ENCODE results near the gene ZBTB7C.

ZBTB7C gene

DNA sequence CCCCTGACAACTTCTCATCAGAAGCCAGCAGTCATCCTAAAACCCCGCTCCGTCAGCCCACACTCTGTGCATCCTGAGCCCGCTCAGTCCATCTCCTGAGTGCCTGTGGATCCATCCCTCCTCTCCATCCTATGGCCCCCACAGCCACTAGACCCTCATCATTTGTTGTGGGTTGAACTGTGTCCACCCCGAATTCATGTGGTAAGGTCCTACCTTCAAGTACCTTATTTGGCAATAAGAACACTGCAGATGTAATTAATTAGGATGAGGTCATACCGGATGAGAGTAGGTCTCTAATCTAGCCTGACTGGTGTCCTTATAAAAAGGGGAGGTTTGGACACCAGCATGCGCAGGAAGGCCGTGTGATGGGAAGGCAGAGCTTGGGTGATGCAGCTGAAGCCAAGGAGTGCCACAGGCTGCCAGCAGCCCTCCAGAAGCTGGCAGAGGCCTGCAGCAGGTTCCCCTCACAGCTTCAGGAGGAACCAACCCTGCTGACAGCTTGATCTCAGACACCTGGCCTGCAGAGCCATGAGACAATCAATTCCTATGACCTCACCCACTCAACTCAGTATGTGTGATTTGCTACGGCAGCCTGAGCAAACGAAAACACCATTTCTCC lies 192.4 kb downstream of the ZBTB7C start (continued):
- TF ChIP-seq, protein P1, sequence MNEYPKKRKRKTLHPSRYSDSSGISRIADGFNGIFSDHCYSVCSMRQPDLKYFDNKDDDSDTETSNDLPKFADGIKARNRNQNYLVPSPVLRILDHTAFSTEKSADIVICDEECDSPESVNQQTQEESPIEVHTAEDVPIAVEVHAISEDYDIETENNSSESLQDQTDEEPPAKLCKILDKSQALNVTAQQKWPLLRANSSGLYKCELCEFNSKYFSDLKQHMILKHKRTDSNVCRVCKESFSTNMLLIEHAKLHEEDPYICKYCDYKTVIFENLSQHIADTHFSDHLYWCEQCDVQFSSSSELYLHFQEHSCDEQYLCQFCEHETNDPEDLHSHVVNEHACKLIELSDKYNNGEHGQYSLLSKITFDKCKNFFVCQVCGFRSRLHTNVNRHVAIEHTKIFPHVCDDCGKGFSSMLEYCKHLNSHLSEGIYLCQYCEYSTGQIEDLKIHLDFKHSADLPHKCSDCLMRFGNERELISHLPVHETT (tag by site-specific recombination; IDR thresholded peaks at IDR 0.05): peak; percentile 26; the same call in 1 of the 2 replicates
- TF ChIP-seq SP2 (tag by site-specific recombination; IDR thresholded peaks at IDR 0.05) (peak; percentile 37), ZNF571 (tag by site-specific recombination; IDR thresholded peaks at IDR 0.05) (no peak), ZNF660 (tag by site-specific recombination; IDR thresholded peaks at IDR 0.05) (peak; percentile 86; the same call in 1 of the 2 replicates), ZNF423 (tag by site-specific recombination; IDR thresholded peaks at IDR 0.05) (no peak), GLIS2 (tag by site-specific recombination; IDR thresholded peaks at IDR 0.05) (peak; percentile 59), ZBTB48 (tag by site-specific recombination; IDR thresholded peaks at IDR 0.05) (0 out of 2 replicates have a peak, but pooled peaks have one; percentile 7), ZNF416 (tag by site-specific recombination; IDR thresholded peaks at IDR 0.05) (no peak), ZNF10 (tag by site-specific recombination; IDR thresholded peaks at IDR 0.05) (no peak), ZBTB17 (tag by site-specific recombination; IDR thresholded peaks at IDR 0.05) (peak; percentile 95), ZNF48 (tag by site-specific recombination; IDR thresholded peaks at IDR 0.05) (no peak), HOXA7 (CRISPR knock-in tag; IDR thresholded peaks at IDR 0.05; ENCODE audit: borderline replicate concordance) (no peak), ZNF394 (tag by site-specific recombination; IDR thresholded peaks at IDR 0.05; ENCODE audit: borderline replicate concordance) (0 out of 2 replicates have a peak, but pooled peaks have one; percentile 26), ZNF843 (tag by site-specific recombination; IDR thresholded peaks at IDR 0.05) (0 out of 2 replicates have a peak, but pooled peaks have one; percentile 23), ZNF664 (tag by site-specific recombination; IDR thresholded peaks at IDR 0.05) (no peak), PRDM1 (tag by site-specific recombination; IDR thresholded peaks at IDR 0.05) (peak; percentile 58), KLF1 (tag by site-specific recombination; IDR thresholded peaks at IDR 0.05) (0 out of 2 replicates have a peak, but pooled peaks have one; percentile 27), ZNF629 (tag by site-specific recombination; IDR thresholded peaks at IDR 0.05) (peak; percentile 90), ZNF366 (tag by site-specific recombination; conservative IDR thresholded peaks at IDR 0.05) (peak; percentile 76), ZNF521 (tag by site-specific recombination; IDR thresholded peaks at IDR 0.05) (no peak), MEIS1 (CRISPR knock-in tag; IDR thresholded peaks at IDR 0.05; ENCODE audit: borderline replicate concordance) (no peak), GLIS1 (tag by site-specific recombination; IDR thresholded peaks at IDR 0.05) (peak; percentile 50), ZNF701 (tag by site-specific recombination; IDR thresholded peaks at IDR 0.05) (no peak)
- TF ChIP-seq, protein P2, sequence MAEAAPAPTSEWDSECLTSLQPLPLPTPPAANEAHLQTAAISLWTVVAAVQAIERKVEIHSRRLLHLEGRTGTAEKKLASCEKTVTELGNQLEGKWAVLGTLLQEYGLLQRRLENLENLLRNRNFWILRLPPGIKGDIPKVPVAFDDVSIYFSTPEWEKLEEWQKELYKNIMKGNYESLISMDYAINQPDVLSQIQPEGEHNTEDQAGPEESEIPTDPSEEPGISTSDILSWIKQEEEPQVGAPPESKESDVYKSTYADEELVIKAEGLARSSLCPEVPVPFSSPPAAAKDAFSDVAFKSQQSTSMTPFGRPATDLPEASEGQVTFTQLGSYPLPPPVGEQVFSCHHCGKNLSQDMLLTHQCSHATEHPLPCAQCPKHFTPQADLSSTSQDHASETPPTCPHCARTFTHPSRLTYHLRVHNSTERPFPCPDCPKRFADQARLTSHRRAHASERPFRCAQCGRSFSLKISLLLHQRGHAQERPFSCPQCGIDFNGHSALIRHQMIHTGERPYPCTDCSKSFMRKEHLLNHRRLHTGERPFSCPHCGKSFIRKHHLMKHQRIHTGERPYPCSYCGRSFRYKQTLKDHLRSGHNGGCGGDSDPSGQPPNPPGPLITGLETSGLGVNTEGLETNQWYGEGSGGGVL (tag by site-specific recombination; IDR thresholded peaks at IDR 0.05): peak; percentile 37
- TF ChIP-seq, protein P3, sequence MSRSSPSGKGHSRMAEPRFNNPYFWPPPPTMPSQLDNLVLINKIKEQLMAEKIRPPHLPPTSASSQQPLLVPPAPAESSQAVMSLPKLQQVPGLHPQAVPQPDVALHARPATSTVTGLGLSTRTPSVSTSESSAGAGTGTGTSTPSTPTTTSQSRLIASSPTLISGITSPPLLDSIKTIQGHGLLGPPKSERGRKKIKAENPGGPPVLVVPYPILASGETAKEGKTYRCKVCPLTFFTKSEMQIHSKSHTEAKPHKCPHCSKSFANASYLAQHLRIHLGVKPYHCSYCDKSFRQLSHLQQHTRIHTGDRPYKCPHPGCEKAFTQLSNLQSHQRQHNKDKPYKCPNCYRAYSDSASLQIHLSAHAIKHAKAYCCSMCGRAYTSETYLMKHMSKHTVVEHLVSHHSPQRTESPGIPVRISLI (tag by site-specific recombination; IDR thresholded peaks at IDR 0.05): no peak
- TF ChIP-seq, protein P4, sequence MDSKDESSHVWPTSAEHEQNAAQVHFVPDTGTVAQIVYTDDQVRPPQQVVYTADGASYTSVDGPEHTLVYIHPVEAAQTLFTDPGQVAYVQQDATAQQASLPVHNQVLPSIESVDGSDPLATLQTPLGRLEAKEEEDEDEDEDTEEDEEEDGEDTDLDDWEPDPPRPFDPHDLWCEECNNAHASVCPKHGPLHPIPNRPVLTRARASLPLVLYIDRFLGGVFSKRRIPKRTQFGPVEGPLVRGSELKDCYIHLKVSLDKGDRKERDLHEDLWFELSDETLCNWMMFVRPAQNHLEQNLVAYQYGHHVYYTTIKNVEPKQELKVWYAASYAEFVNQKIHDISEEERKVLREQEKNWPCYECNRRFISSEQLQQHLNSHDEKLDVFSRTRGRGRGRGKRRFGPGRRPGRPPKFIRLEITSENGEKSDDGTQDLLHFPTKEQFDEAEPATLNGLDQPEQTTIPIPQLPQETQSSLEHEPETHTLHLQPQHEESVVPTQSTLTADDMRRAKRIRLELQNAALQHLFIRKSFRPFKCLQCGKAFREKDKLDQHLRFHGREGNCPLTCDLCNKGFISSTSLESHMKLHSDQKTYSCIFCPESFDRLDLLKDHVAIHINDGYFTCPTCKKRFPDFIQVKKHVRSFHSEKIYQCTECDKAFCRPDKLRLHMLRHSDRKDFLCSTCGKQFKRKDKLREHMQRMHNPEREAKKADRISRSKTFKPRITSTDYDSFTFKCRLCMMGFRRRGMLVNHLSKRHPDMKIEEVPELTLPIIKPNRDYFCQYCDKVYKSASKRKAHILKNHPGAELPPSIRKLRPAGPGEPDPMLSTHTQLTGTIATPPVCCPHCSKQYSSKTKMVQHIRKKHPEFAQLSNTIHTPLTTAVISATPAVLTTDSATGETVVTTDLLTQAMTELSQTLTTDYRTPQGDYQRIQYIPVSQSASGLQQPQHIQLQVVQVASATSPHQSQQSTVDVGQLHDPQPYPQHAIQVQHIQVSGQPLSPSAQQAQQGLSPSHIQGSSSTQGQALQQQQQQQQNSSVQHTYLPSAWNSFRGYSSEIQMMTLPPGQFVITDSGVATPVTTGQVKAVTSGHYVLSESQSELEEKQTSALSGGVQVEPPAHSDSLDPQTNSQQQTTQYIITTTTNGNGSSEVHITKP (tag by site-specific recombination; IDR thresholded peaks at IDR 0.05): peak; percentile 91
- TF ChIP-seq, protein P5, sequence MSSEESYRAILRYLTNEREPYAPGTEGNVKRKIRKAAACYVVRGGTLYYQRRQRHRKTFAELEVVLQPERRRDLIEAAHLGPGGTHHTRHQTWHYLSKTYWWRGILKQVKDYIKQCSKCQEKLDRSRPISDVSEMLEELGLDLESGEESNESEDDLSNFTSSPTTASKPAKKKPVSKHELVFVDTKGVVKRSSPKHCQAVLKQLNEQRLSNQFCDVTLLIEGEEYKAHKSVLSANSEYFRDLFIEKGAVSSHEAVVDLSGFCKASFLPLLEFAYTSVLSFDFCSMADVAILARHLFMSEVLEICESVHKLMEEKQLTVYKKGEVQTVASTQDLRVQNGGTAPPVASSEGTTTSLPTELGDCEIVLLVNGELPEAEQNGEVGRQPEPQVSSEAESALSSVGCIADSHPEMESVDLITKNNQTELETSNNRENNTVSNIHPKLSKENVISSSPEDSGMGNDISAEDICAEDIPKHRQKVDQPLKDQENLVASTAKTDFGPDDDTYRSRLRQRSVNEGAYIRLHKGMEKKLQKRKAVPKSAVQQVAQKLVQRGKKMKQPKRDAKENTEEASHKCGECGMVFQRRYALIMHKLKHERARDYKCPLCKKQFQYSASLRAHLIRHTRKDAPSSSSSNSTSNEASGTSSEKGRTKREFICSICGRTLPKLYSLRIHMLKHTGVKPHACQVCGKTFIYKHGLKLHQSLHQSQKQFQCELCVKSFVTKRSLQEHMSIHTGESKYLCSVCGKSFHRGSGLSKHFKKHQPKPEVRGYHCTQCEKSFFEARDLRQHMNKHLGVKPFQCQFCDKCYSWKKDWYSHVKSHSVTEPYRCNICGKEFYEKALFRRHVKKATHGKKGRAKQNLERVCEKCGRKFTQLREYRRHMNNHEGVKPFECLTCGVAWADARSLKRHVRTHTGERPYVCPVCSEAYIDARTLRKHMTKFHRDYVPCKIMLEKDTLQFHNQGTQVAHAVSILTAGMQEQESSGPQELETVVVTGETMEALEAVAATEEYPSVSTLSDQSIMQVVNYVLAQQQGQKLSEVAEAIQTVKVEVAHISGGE (tag by site-specific recombination; conservative IDR thresholded peaks at IDR 0.05; ENCODE audit: low read depth): 0 out of 2 replicates have a peak, but pooled peaks have one; percentile 28
- TF ChIP-seq, protein P6, sequence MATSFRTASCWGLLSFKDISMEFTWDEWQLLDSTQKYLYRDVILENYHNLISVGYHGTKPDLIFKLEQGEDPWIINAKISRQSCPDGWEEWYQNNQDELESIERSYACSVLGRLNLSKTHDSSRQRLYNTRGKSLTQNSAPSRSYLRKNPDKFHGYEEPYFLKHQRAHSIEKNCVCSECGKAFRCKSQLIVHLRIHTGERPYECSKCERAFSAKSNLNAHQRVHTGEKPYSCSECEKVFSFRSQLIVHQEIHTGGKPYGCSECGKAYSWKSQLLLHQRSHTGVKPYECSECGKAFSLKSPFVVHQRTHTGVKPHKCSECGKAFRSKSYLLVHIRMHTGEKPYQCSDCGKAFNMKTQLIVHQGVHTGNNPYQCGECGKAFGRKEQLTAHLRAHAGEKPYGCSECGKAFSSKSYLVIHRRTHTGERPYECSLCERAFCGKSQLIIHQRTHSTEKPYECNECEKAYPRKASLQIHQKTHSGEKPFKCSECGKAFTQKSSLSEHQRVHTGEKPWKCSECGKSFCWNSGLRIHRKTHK (tag by site-specific recombination; IDR thresholded peaks at IDR 0.05): no peak
